Kidney epithelial cell (primary cell): ENCODE measurements around the gene TCP11L2. TPM values are rescaled to one million over a fixed set of nuclear protein-coding genes. Genes with fewer than 3 reads are reported as not detected.
A peak's percentile ranks its signal among the peaks of the same experiment; 100 is the strongest.

ENCODE experiments used
- DNase-seq: peaks from one replicate; pipeline ENCODE4 v3.0.0-alpha.2; 2010; ENCODE audit warnings: low read depth
- H3K27me3 ChIP-seq: 2 replicates; pipeline ENCODE4 v1.6.0; 2011; ENCODE audit warnings: low read length; ENCODE audit not compliant: control insufficient read depth, insufficient read depth
- H3K36me3 ChIP-seq: 2 replicates; pipeline ENCODE4 v1.5.1; 2011; ENCODE audit warnings: low read length; ENCODE audit not compliant: control insufficient read depth, insufficient read depth
- H3K4me3 ChIP-seq: 2 replicates; pipeline ENCODE4 v1.5.1; 2011; ENCODE audit warnings: low read depth, mild to moderate bottlenecking, control low read depth, low read length
- total RNA-seq: library from RNA; depleted of rRNA; stranded (reverse); fragments of >200 nt; gene quantifications from 2 replicates; pipeline ENCODE4 v1.2.3, GENCODE V29; 2015
- TF ChIP-seq, protein P1 (sequence below): IDR thresholded peaks from 2 replicates; pipeline ENCODE4 v1.5.1; 2011; ENCODE audit warnings: mild to moderate bottlenecking, moderate library complexity, low read length, control low read depth, inconsistent platforms; ENCODE audit not compliant: insufficient read depth, poor library complexity, severe bottlenecking

The TCP11L2 gene
- total RNA-seq, 1 donor from 2014 or later = 24.9 TPM

DNA sequence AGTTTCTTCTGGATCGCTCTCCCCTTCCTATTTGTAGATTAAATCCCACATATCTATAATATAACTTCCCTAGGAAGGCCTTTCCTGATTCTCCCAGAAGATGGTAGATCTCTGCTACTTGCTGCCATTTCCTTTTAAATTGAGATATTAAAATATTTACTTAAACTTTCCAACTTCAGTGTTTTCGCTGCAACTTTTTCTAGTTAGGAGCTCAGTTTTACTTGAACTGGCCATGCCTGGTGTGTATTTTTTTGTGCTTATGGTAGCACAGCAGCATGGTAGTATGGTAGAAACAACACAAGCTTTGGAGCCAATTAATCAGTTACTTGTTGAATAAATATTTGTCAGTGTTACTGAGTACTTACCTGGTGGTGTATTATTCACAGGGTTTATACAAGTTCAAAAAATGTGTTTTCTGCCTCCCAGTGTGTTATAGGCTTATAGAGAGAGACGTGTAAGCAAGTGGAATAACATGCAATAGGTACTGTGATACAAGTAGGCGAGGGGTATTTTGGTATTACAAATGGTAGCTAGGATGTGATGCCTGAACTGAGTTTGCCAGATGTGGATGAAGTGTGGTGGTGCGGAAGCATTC, 58.0 kb downstream of the TCP11L2 start:
- Histone ChIP-seq H3K36me3 (no peaks in the 10 kb centered on the region), H3K27me3 (no peaks in the 10 kb centered on the region), H3K4me3 (no peak overlapping the region)
- no peak for DNase-seq
- TF ChIP-seq, protein P1, sequence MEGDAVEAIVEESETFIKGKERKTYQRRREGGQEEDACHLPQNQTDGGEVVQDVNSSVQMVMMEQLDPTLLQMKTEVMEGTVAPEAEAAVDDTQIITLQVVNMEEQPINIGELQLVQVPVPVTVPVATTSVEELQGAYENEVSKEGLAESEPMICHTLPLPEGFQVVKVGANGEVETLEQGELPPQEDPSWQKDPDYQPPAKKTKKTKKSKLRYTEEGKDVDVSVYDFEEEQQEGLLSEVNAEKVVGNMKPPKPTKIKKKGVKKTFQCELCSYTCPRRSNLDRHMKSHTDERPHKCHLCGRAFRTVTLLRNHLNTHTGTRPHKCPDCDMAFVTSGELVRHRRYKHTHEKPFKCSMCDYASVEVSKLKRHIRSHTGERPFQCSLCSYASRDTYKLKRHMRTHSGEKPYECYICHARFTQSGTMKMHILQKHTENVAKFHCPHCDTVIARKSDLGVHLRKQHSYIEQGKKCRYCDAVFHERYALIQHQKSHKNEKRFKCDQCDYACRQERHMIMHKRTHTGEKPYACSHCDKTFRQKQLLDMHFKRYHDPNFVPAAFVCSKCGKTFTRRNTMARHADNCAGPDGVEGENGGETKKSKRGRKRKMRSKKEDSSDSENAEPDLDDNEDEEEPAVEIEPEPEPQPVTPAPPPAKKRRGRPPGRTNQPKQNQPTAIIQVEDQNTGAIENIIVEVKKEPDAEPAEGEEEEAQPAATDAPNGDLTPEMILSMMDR = no peak

DNA sequence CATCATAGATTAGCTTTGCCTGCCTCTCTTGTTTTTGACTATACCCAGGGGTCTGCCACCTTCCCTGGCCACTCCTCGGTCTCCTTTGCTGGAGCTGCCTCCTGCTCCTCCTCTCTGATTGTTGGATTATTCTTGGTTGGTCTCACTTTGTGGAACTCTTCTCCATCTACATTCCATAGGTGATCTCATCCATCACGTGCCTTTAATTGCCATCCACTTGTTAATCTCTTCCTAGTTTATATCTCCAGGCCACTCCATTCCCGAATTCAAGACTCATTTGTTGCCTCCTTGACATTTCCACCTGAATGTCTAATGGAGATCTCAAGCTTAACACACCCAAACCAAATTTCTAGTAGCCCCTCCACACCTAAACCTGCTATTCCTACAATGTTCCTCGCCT, 60.4 kb downstream of the TCP11L2 start:
- TF ChIP-seq, protein P1 = no peak
- H3K36me3 ChIP-seq = no peaks in the 10 kb centered on the region

DNA sequence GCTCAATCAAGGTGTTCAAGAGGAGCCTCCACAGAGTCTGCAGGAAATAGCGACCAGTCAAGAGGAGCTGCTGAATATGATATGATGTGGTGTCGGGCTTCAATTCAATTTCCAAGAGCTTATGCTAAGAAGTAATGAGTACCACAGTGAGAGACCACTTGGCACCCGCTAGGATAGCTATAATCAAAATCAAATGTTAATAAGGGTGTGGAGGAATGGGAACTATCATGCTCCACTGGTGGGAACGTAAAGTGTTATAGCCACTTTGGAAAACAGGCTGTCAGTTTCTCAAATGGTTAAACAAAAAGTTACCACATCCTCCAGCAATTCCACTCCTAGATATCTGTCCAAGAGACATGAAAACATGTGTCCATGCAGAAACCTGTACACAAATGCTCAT, 61.7 kb downstream of the TCP11L2 start:
- DNase-seq = no peak
- Histone ChIP-seq H3K4me3 (no peak overlapping the region), H3K27me3 (no peaks in the 10 kb centered on the region), H3K36me3 (no peaks in the 10 kb centered on the region)
- TF ChIP-seq, protein P1 = no peak

More for the DNA sequence above, 60.4 kb downstream of the TCP11L2 start:
- Histone ChIP-seq H3K4me3 (no peak overlapping the region), H3K27me3 (no peaks in the 10 kb centered on the region)
- no peak for DNase-seq

DNA sequence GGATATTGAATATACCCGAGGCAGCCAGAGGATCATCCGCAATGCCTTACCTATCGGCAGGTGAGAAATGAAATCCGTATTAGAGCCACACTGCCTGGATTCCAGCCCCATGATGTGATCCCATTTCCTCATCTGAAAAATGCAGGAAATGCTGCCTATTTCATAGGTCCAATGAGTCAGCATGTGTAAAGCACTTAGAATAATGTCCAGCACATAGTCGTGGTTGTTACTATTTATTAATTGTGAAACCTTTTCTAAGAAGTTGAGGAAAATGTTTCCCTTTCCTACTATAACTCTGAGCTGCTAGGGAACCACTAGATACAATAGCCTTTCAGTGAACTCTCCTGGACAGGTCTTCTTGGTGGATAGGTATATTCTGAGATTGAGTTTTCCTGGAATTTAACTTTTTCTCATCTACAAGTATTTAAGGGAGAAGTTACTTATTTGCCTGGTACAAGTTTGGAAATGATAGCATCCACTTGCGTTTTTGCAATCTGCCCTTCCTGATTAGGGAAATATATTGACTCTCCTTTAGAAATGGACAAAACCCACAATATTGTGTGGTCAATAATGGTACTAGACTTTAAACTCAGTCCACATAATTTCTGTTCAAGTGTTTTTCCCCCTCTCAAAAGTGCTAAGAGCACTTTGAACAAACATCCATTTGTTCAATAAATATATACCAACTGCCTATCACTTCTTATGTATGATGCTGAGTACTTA, 67.3 kb downstream of the TCP11L2 start:
- Histone ChIP-seq H3K27me3 (no peaks in the 10 kb centered on the region), H3K4me3 (no peak overlapping the region), H3K36me3 (no peaks in the 10 kb centered on the region)
- TF ChIP-seq, protein P1 = no peak
- peak; percentile 70 for DNase-seq

DNA sequence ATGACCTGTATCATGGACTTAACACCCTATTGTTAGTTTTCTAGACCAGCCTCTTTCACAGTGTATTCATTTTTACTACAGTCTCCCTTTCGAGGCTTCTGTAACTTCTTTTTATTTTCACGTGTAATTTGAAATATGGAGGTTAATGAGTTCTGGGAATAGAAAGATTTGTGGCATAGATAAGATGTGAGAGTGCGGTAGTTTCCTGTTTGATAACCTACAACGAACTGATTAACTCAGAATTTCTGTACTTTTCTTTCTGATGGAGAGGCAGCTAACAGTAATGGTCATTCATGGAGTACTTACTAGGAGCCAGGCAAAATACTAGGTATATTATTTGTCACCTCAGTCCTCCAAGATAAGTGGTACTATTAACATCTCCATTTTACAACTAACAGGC, 76.3 kb downstream of the TCP11L2 start:
- H3K4me3 ChIP-seq = no peak overlapping the region
- no peak for DNase-seq
- no peaks in the 10 kb centered on the region for H3K27me3 ChIP-seq
- no peaks in the 10 kb centered on the region for H3K36me3 ChIP-seq
- TF ChIP-seq, protein P1 = no peak
